Peyer's patch (tissue), 4 donors: Measurements from ENCODE around the gene SPTB. TPM values are rescaled to one million over a fixed set of nuclear protein-coding genes. Genes with fewer than 3 reads are reported as not detected.

Experiments
- DNase-seq, 3 donors: peaks; one replicate each; pipeline ENCODE4 v3.0.0-alpha.2; 2017 to 2019
- H3K27ac ChIP-seq, 4 donors: fragments of 200-600 bp; sonication (generic); one replicate each; pipeline ENCODE4 v1.5.1; 2016 to 2019
- H3K27me3 ChIP-seq, 2 donors: fragments of 200-600 bp; sonication (generic); one replicate each; pipeline ENCODE4 v1.5.1; 2019
- H3K36me3 ChIP-seq, 3 donors: fragments of 200-600 bp; sonication (generic); one replicate each; pipeline ENCODE4 v1.5.1; 2016 to 2019
- H3K4me1 ChIP-seq, 4 donors: fragments of 200-600 bp; sonication (generic); one replicate each; pipeline ENCODE4 v1.5.1; 2016 to 2019
- H3K4me3 ChIP-seq, 4 donors: fragments of 200-600 bp; sonication (generic); 1 replicate in 3 of 4; 2 replicates in 1 of 4; pipeline ENCODE4 v1.5.1; 2016 to 2019; ENCODE audit warnings: mild to moderate bottlenecking in 1 of 4
- H3K9me3 ChIP-seq, 4 donors: fragments of 200-600 bp; sonication (generic); one replicate each; pipeline ENCODE4 v1.5.1; 2016 to 2019; ENCODE audit warnings: mild to moderate bottlenecking in 1 of 4
- POLR2A ChIP-seq, 2 donors: fragments of 450-650 bp; IDR thresholded peaks; one replicate each; pipeline ENCODE4 v1.5.1; 2017; ENCODE audit warnings: antibody characterized with exemption in 2 of 2, mild to moderate bottlenecking in 2 of 2, moderate library complexity in 2 of 2
- total RNA-seq, 4 donors: library from RNA; depleted of rRNA; stranded (reverse); fragments of >200 nt; gene quantifications; one replicate each; pipeline ENCODE4 v1.1.0, GENCODE V29; 2016
- TF ChIP-seq, protein P1 (sequence below), 6 experiments: fragments of 450-650 bp in 4 of 6; fragments of 200-600 bp in 2 of 6; sonication (generic) in 1 of 6; IDR thresholded peaks; one replicate each; pipeline ENCODE4 v1.5.1; 2017 to 2019; ENCODE audit warnings: antibody characterized with exemption in 6 of 6, mild to moderate bottlenecking in 3 of 6, moderate library complexity in 1 of 6

The SPTB gene
- total RNA-seq, 4 donors from 2014 or later: 0.57 to 2.5 (median 0.94) TPM; not detected in 1

DNA sequence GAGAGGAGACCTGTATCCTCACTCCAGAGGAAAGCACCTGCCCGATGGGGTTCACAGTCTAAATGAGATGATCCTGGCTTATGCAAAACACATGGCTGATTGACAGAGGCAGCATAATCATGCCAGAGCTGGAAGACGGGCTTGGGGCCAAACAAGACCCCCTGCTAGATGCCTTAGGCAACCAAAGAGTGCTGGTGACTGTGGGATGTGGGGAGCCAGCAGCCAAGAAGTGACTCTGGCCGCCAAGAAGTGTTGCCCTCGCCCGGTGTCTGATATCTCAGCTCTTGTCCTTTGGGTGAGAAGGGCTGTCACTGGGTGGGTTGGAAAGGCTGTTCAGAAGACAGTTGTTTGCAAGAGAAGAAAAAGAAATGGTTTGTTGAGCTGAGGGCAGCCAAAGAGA lies 118.8 kb downstream of the SPTB start:
- Histone ChIP-seq H3K27ac (no peak overlapping the region), H3K9me3 (no peaks in the 10 kb centered on the region), H3K4me1 (peaks cover 0 to 51% (median 9%) of the 10 kb centered on the region in 4 donors), H3K27me3 (no peaks in the 10 kb centered on the region), H3K4me3 (no peak overlapping the region), H3K36me3 (no peaks in the 10 kb centered on the region)
- DNase-seq: no peak
- no peak for TF ChIP-seq POLR2A (IDR thresholded peaks at IDR 0.05)
- TF ChIP-seq, protein P1, sequence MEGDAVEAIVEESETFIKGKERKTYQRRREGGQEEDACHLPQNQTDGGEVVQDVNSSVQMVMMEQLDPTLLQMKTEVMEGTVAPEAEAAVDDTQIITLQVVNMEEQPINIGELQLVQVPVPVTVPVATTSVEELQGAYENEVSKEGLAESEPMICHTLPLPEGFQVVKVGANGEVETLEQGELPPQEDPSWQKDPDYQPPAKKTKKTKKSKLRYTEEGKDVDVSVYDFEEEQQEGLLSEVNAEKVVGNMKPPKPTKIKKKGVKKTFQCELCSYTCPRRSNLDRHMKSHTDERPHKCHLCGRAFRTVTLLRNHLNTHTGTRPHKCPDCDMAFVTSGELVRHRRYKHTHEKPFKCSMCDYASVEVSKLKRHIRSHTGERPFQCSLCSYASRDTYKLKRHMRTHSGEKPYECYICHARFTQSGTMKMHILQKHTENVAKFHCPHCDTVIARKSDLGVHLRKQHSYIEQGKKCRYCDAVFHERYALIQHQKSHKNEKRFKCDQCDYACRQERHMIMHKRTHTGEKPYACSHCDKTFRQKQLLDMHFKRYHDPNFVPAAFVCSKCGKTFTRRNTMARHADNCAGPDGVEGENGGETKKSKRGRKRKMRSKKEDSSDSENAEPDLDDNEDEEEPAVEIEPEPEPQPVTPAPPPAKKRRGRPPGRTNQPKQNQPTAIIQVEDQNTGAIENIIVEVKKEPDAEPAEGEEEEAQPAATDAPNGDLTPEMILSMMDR (IDR thresholded peaks at IDR 0.05): no peak

DNA sequence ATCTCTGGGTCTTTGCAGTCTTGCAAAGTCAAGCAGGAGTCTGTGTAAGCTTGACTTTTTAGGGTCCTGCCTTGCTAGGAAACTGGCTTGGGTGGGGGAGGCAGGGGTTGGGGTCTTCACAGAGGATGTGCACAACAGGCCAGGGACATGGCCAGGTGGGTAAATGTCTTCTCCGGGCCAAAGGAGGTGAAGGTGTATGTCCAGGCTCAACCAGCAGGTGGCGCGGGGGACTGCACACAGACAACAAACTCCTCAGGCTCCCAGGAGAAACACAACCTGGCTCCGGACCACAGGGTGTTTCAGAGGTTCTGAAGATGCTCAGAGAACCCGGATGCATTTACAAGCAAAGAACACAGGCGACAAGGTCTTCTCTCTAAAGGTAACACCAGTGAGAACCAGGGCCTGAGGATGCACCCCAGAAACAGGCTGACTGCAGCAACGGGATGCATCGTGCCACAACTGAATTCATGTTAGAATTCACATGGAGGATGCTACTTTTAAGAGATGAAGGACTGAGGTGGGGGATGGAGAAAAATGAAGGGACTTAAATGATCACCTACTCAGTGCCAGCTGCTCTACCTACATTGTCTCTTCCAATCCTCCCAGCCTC lies 119.5 kb downstream of the SPTB start:
- H3K4me3 ChIP-seq: no peak overlapping the region
- H3K9me3 ChIP-seq: no peaks in the 10 kb centered on the region
- no peaks in the 10 kb centered on the region for H3K36me3 ChIP-seq
- H3K27me3 ChIP-seq: no peaks in the 10 kb centered on the region
- peaks cover 0 to 51% (median 9%) of the 10 kb centered on the region in 4 donors for H3K4me1 ChIP-seq
- peak; percentile 44 to 81 (median 78) for DNase-seq
- no peak overlapping the region for H3K27ac ChIP-seq
- TF ChIP-seq, protein P1 (IDR thresholded peaks at IDR 0.05): peak in 5 of 6 experiments; percentile 8 to 66 (median 60)
- no peak for TF ChIP-seq POLR2A (IDR thresholded peaks at IDR 0.05)

DNA sequence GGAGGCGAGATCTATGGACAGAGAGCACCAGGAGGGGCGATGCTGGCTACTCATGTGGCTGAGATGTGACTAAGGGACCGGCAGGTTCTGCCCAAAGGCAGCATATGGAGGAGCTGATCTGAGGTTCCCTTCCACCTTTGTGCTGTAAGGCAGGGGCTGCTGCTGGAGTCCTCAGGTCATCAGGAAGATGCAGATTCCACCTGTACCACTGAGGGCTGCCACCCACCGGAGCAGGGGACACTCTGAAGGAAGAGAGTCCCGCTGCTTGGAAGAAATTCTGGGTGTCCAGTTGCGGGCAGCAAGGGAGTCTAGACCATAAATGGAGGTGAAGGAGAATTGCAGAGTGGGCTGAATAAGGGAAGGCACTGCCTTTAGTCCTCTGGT lies 120.2 kb downstream of the SPTB start:
- H3K36me3 ChIP-seq: no peaks in the 10 kb centered on the region
- H3K27me3 ChIP-seq: no peaks in the 10 kb centered on the region
- TF ChIP-seq, protein P1 (IDR thresholded peaks at IDR 0.05): no peak
- TF ChIP-seq POLR2A (IDR thresholded peaks at IDR 0.05): no peak
- no peaks in the 10 kb centered on the region for H3K9me3 ChIP-seq
- no peak for DNase-seq
- H3K4me3 ChIP-seq: no peak overlapping the region
- peaks cover 0 to 45% (median 9%) of the 10 kb centered on the region in 4 donors for H3K4me1 ChIP-seq
- no peak overlapping the region for H3K27ac ChIP-seq

DNA sequence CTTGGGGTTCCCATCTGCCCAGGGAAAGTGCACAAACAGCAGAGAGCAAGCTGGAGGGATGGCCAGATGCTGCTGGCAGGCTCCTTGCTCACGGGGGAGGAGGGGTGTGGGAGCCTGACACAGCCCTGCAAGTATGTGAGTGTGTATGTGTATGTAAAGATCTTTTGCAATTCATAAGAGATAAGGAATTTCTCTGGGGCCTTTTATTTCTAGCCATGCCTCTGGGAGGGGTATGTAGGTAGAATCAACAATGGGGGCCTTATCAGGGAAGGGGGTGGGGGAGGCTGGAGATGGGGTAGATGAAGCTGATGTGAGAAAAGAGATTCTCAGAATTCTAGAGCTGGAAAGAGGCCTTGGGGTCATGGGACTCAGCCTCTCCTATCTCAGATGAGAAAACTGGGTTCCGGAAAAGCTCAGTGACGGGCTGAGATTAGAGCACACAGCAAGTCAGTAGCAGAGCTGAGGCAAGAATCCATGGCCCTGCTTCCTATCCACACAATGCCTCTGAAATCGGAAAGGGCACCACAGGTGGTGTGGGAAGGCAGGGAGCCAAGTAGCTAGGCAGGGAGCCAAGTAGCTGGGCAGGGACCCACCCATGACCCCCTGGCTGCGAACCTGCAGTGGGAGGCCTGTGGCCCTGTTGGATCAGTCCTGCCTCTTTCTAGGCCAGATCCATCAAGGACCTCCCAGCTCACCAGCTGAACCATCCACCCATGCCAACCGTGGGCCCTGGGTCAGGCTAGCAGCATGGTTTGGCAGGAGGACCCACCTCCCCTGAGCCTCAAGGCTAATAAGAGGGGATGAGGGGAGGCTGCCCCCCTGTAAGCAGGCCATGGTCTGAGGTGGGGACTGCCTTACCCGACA lies 120.8 kb downstream of the SPTB start:
- Histone ChIP-seq H3K4me3 (no peak overlapping the region), H3K36me3 (no peaks in the 10 kb centered on the region), H3K27me3 (no peaks in the 10 kb centered on the region), H3K4me1 (peaks cover 0 to 39% (median 9%) of the 10 kb centered on the region in 4 donors), H3K9me3 (no peaks in the 10 kb centered on the region), H3K27ac (no peak overlapping the region)
- DNase-seq: peak in 1 of 3 donors; percentile 45
- TF ChIP-seq, protein P1 (IDR thresholded peaks at IDR 0.05): no peak
- no peak for TF ChIP-seq POLR2A (IDR thresholded peaks at IDR 0.05)

- peaks cover 0 to 34% (median 9%) of the 10 kb centered on the region in 4 donors for H3K4me1 ChIP-seq
- H3K27ac ChIP-seq: peak overlapping the region in 1 of 4 donors; percentile 5
- H3K4me3 ChIP-seq: no peak overlapping the region
- H3K27me3 ChIP-seq: no peaks in the 10 kb centered on the region
- DNase-seq: no peak
- H3K36me3 ChIP-seq: no peaks in the 10 kb centered on the region
- no peaks in the 10 kb centered on the region for H3K9me3 ChIP-seq
- TF ChIP-seq, protein P1 (IDR thresholded peaks at IDR 0.05): no peak
- no peak for TF ChIP-seq POLR2A (IDR thresholded peaks at IDR 0.05)
These were observed 121.6 kb downstream of the SPTB start for GRCh38 chr14:64758025-64758521.
